Left ventricle myocardium inferior (tissue), 1 donor: ENCODE data around the gene PRR36. TPM values are rescaled to one million over a fixed set of nuclear protein-coding genes. Genes with fewer than 3 reads are reported as not detected.
A peak's percentile ranks its signal among the peaks of the same experiment; 100 is the strongest.

ENCODE experiments used
- DNase-seq: peaks from one replicate; pipeline ENCODE4 v3.0.0-alpha.2; 2020
- H3K27ac ChIP-seq: fragments of 200-600 bp; replicated peaks from 2 replicates; pipeline ENCODE4 v1.8.0; 2021
- H3K27me3 ChIP-seq: fragments of 200-600 bp; 2 replicates; pipeline ENCODE4 v1.8.0; 2021; ENCODE audit warnings: low read depth
- H3K36me3 ChIP-seq: fragments of 200-600 bp; 2 replicates; pipeline ENCODE4 v1.8.0; 2021
- H3K4me1 ChIP-seq: fragments of 200-600 bp; 2 replicates; pipeline ENCODE4 v1.8.0; 2021
- H3K4me3 ChIP-seq: fragments of 200-600 bp; 2 replicates; pipeline ENCODE4 v1.8.0; 2021; ENCODE audit warnings: mild to moderate bottlenecking, moderate library complexity
- H3K9me3 ChIP-seq: fragments of 200-600 bp; replicated peaks from 2 replicates; pipeline ENCODE4 v1.8.0; 2021
- CTCF ChIP-seq: fragments of 200-600 bp; IDR thresholded peaks from 2 replicates; pipeline ENCODE4 v1.8.0; 2021; ENCODE audit warnings: antibody characterized with exemption, mild to moderate bottlenecking, borderline replicate concordance
- intact Hi-C: fragments of 100-400 bp; cut with micrococcal nuclease; formaldehyde crosslinking; loops from one replicate; pipeline ENCODE4 v1.11.0; 2022
- total RNA-seq: library from RNA; stranded (reverse); fragmentation: NEBNext Ultra II Directional; extraction: Animal tissue kit (Norgen Biotek cat#: 25700); gene quantifications from one replicate; pipeline ENCODE4 v1.2.1, GENCODE V29; 2021
- donor health status: DM: no; HTN: yes; CAD: no; lungs with severe emphysema.

Gene PRR36
- total RNA-seq, 1 donor from 2014 or later: not detected

GRCh38 chr19:7829166-7829520, 45.0 kb downstream of the PRR36 start:
- intact Hi-C loops: no loop called here
- no peak for DNase-seq
- Histone ChIP-seq H3K9me3 (no peaks in the 10 kb centered on the region), H3K4me3 (peak overlapping the region; percentile 83), H3K27me3 (peaks cover 13% of the 10 kb centered on the region), H3K27ac (peak overlapping the region; percentile 23), H3K4me1 (peaks cover 35% of the 10 kb centered on the region), H3K36me3 (no peaks in the 10 kb centered on the region)
- TF ChIP-seq CTCF: no peak

- H3K4me3 ChIP-seq: no peak overlapping the region
- H3K36me3 ChIP-seq: no peaks in the 10 kb centered on the region
- peaks cover 53% of the 10 kb centered on the region for H3K27me3 ChIP-seq
- TF ChIP-seq CTCF: no peak
- no peak overlapping the region for H3K27ac ChIP-seq
- intact Hi-C loops: no loop called here
- no peak for DNase-seq
- peaks cover 2% of the 10 kb centered on the region for H3K9me3 ChIP-seq
- no peaks in the 10 kb centered on the region for H3K4me1 ChIP-seq
Observed at GRCh38 chr19:7823686-7824301, 50.4 kb downstream of the PRR36 start.

GRCh38 chr19:7822910-7823515, 51.2 kb downstream of the PRR36 start:
- Histone ChIP-seq H3K27ac (no peak overlapping the region), H3K4me3 (no peak overlapping the region), H3K4me1 (no peaks in the 10 kb centered on the region), H3K36me3 (no peaks in the 10 kb centered on the region), H3K27me3 (peaks cover 53% of the 10 kb centered on the region), H3K9me3 (peaks cover 10% of the 10 kb centered on the region)
- DNase-seq: no peak
- TF ChIP-seq CTCF: no peak
- intact Hi-C loops: no loop called here

GRCh38 chr19:7820588-7820987, 53.6 kb downstream of the PRR36 start:
- Histone ChIP-seq H3K4me1 (no peaks in the 10 kb centered on the region), H3K4me3 (no peak overlapping the region), H3K9me3 (peaks cover 34% of the 10 kb centered on the region), H3K27ac (no peak overlapping the region), H3K27me3 (peaks cover 53% of the 10 kb centered on the region), H3K36me3 (no peaks in the 10 kb centered on the region)
- no peak for TF ChIP-seq CTCF
- no peak for DNase-seq
- intact Hi-C loops: no loop called here

GRCh38 chr19:7819337-7819736, 54.9 kb downstream of the PRR36 start:
- peaks cover 45% of the 10 kb centered on the region for H3K27me3 ChIP-seq
- no peaks in the 10 kb centered on the region for H3K4me1 ChIP-seq
- H3K27ac ChIP-seq: no peak overlapping the region
- no peaks in the 10 kb centered on the region for H3K36me3 ChIP-seq
- no peak overlapping the region for H3K4me3 ChIP-seq
- peaks cover 37% of the 10 kb centered on the region for H3K9me3 ChIP-seq
- no peak for TF ChIP-seq CTCF
- DNase-seq: no peak
- intact Hi-C loops: no loop called here
